Spleen (tissue), 11 donors: Measurements from ENCODE around the gene STARD13. TPM values are rescaled to one million over a fixed set of nuclear protein-coding genes. Genes with fewer than 3 reads are reported as not detected.

Source experiments
- DNase-seq: peaks from one replicate; pipeline ENCODE4 v3.0.0-alpha.2; 2020
- H3K27ac ChIP-seq, 8 donors: fragments of 200-600 bp; sonication (generic) in 7 of 8; 1 replicate in 4 of 8; 2 replicates in 4 of 8; pipeline versions ENCODE4 v1.5.0 to v1.8.0; 2016 to 2021; ENCODE audit warnings: inconsistent platforms in 4 of 8, mild to moderate bottlenecking in 4 of 8, moderate library complexity in 1 of 8
- H3K27me3 ChIP-seq, 7 donors: fragments of 200-600 bp; sonication (generic) in 6 of 7; replicated peaks in 1 of 7; 1 replicate in 4 of 7; 2 replicates in 3 of 7; pipeline versions ENCODE4 v1.5.0 to v1.8.0; 2016 to 2021; ENCODE audit warnings: inconsistent platforms in 3 of 7, mild to moderate bottlenecking in 1 of 7
- H3K36me3 ChIP-seq, 6 donors: fragments of 200-600 bp; sonication (generic) in 5 of 6; 1 replicate in 4 of 6; 2 replicates in 2 of 6; pipeline versions ENCODE4 v1.5.0 to v1.8.0; 2016 to 2021; ENCODE audit warnings: inconsistent platforms in 2 of 6
- H3K4me1 ChIP-seq, 6 donors: fragments of 200-600 bp; sonication (generic) in 5 of 6; 1 replicate in 3 of 6; 2 replicates in 3 of 6; pipeline versions ENCODE4 v1.5.0 to v1.8.0; 2016 to 2021; ENCODE audit warnings: inconsistent platforms in 3 of 6
- H3K4me3 ChIP-seq, 8 donors: fragments of 200-600 bp; sonication (generic) in 7 of 8; 1 replicate in 4 of 8; 2 replicates in 4 of 8; pipeline versions ENCODE4 v1.5.0 to v1.8.0; 2016 to 2021; ENCODE audit warnings: inconsistent platforms in 4 of 8, mild to moderate bottlenecking in 4 of 8, moderate library complexity in 2 of 8
- H3K9me3 ChIP-seq, 8 donors: fragments of 200-600 bp; sonication (generic) in 7 of 8; 1 replicate in 4 of 8; 2 replicates in 4 of 8; pipeline versions ENCODE4 v1.5.0 to v1.8.0; 2016 to 2021; ENCODE audit warnings: inconsistent platforms in 4 of 8
- POLR2A ChIP-seq, 3 donors: fragments of 450-650 bp; IDR thresholded peaks; one replicate each; pipeline ENCODE4 v1.5.1; 2017; ENCODE audit warnings: antibody characterized with exemption in 3 of 3, mild to moderate bottlenecking in 1 of 3
- POLR2AphosphoS5 ChIP-seq, 3 donors: sonication (generic); formaldehyde crosslinking; IDR thresholded peaks; one replicate each; pipeline ENCODE4 v1.5.1; 2017; ENCODE audit warnings: antibody characterized with exemption in 3 of 3
- WGBS, 5 donors: extraction: QIAGEN DNeasy Blood & Tissue Kit in 3 of 5; methylation state at CpG; one replicate each; pipeline versions ENCODE4 v1.1.5 to v1.1.7; 2013 to 2018; 5-methylcytosine and 5-hydroxymethylcytosine counted together
- intact Hi-C: fragments of 100-400 bp; cut with DNase I; formaldehyde crosslinking; loops from one replicate; pipeline ENCODE4 v1.15.0; 2023; ENCODE audit warnings: low total_unique reads
- polyA plus RNA-seq, 3 donors: library from polyadenylated mRNA; stranded (reverse); fragments of 200-250 nt; gene quantifications; one replicate each; pipeline ENCODE4 v1.2.1, GENCODE V29; 2013
- total RNA-seq, 7 donors: library from RNA; depleted of rRNA in 3 of 7; stranded (reverse); fragments of >200 nt in 3 of 7; fragmentation: NEBNext Ultra II Directional in 4 of 7; extraction: Animal tissue kit (Norgen Biotek cat#: 25700) in 4 of 7; gene quantifications; one replicate each; pipeline versions ENCODE4 v1.1.0 to v1.2.1, GENCODE V29; 2016 to 2021
- TF ChIP-seq, protein P1 (sequence below), 11 experiments: fragments of 200-600 bp in 7 of 11; fragments of 450-650 bp in 4 of 11; sonication (generic) in 4 of 11; IDR thresholded peaks in 8 of 11; conservative IDR thresholded peaks in 3 of 11; 1 replicate in 7 of 11; 2 replicates in 4 of 11; pipeline versions ENCODE4 v1.4.0 to v1.8.0; 2016 to 2021; ENCODE audit warnings: antibody characterized with exemption in 11 of 11, inconsistent platforms in 4 of 11, mild to moderate bottlenecking in 1 of 11
- donor health status: healthy with polysubstance abuse.
- donor health status: DM: no; HTN: no; CAD: no; lungs with moderate emphysema.
- donor health status: DM: no; HTN: no; CAD: no.
- donor health status: Bipolar disorder and iron deficiency.
- donor health status: healthy.
- donor health status: DM: no; HTN: no; CAD: no.
- donor health status: DM: yes; HTN: yes; CAD: no.

The STARD13 gene
- total and polyA plus RNA-seq, 10 donors = 1.4 to 58.1 (median 26.7) TPM

DNA sequence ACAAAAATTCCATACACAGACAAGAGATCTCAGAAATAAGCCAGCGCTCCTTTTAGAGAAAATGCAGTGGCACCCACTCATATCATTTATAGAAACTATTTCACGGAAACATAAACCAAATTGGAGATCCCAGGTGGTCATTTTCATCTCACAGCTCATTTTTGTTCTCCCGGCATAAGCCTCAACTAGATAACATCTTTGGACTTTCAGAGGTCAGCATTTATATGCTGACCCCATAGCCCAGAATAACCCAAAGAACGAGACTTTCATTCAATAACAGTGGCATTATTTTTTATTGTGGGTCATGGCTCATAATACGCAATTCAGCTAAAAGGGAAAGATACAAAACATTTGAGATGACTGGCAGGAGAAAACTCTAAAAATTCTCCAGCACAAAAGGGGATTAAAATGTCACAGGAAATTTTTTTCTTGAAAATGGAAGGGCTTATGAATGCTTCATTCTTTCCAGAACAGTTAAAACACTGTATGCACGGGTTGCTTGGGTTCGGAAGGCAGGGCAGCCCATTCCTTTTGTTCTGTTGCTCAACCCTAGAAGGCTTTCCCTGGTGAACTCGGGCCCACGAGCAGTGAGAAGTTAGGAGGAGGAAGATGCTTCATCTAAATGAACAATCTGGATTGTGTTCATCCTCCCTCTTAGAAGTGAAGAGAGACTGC lies 24.0 kb downstream of the STARD13 start:
- no peak overlapping the region for H3K4me3 ChIP-seq
- peaks cover 0 to 22% (median 5%) of the 10 kb centered on the region in 6 donors for H3K4me1 ChIP-seq
- DNase-seq = no peak
- intact Hi-C loops = no loop called here
- WGBS, 5 donors = 75 to 82% (median 80%) methylated on average over 9 of the region's 9 CpGs
- H3K27me3 ChIP-seq = no peaks in the 10 kb centered on the region
- peak overlapping the region in 5 of 8 donors; percentile 3 to 59 (median 27) for H3K27ac ChIP-seq
- H3K9me3 ChIP-seq = no peaks in the 10 kb centered on the region
- TF ChIP-seq, protein P1, sequence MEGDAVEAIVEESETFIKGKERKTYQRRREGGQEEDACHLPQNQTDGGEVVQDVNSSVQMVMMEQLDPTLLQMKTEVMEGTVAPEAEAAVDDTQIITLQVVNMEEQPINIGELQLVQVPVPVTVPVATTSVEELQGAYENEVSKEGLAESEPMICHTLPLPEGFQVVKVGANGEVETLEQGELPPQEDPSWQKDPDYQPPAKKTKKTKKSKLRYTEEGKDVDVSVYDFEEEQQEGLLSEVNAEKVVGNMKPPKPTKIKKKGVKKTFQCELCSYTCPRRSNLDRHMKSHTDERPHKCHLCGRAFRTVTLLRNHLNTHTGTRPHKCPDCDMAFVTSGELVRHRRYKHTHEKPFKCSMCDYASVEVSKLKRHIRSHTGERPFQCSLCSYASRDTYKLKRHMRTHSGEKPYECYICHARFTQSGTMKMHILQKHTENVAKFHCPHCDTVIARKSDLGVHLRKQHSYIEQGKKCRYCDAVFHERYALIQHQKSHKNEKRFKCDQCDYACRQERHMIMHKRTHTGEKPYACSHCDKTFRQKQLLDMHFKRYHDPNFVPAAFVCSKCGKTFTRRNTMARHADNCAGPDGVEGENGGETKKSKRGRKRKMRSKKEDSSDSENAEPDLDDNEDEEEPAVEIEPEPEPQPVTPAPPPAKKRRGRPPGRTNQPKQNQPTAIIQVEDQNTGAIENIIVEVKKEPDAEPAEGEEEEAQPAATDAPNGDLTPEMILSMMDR (IDR thresholded peaks at IDR 0.05 in 8 of 11, conservative IDR thresholded peaks at IDR 0.05 in 3 of 11) = no peak
- TF ChIP-seq POLR2A (IDR thresholded peaks at IDR 0.05) (no peak), POLR2AphosphoS5 (IDR thresholded peaks at IDR 0.05) (no peak)
- no peaks in the 10 kb centered on the region for H3K36me3 ChIP-seq

DNA sequence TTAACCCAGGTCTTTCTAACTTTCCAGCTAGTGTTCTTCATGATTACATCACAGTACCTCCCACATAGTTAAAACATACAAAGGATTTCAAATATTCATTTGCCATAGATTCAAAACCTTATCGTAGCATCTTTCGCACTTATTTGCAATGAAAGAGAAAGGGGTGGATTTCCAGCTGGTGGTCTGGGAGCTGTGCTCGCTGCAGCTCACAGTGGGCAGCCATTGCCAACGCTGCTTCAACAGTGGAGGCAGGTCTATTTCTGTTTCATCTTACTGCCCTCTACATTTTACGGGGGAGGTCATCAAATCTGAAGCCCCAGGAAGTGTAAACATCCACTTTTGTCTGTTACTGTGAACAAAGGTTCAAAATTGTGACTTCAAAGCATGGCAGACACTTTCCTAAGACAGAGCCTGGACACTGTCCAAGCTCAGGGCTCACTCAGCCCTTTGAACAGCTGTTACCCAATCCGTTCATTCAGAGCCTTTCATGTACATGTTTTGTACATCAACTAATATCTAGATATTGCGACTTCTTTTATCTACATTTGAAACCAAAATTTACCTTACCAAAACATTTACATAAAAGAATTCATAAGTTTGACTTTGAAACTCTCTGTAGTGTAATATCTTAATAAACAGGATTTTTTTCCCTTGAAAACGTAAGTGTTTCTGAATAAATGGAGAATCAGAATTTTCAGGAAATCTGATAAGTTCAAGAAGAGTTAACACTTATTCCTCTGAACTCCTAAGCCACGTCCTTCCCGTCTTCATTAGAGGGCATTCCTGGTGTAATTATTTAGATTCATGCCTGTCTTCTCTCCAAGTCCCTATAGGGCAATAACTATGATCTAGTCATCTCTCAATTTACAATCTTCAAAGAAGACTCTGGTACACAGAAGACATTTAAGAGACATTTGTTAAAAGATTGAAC lies 25.1 kb downstream of the STARD13 start:
- H3K27ac ChIP-seq = peak overlapping the region in 1 of 8 donors; percentile 21
- H3K4me1 ChIP-seq = peaks cover 0 to 22% (median 5%) of the 10 kb centered on the region in 6 donors
- H3K27me3 ChIP-seq = no peaks in the 10 kb centered on the region
- H3K4me3 ChIP-seq = no peak overlapping the region
- intact Hi-C loops = no loop called here
- no peak for DNase-seq
- no peaks in the 10 kb centered on the region for H3K36me3 ChIP-seq
- no peaks in the 10 kb centered on the region for H3K9me3 ChIP-seq
- TF ChIP-seq POLR2A (IDR thresholded peaks at IDR 0.05) (no peak), POLR2AphosphoS5 (IDR thresholded peaks at IDR 0.05) (no peak)
- TF ChIP-seq, protein P1 (IDR thresholded peaks at IDR 0.05 in 8 of 11, conservative IDR thresholded peaks at IDR 0.05 in 3 of 11) = no peak
- 72 to 82% (median 81%) methylated on average over 10 of the region's 10 CpGs for WGBS, 5 donors

DNA sequence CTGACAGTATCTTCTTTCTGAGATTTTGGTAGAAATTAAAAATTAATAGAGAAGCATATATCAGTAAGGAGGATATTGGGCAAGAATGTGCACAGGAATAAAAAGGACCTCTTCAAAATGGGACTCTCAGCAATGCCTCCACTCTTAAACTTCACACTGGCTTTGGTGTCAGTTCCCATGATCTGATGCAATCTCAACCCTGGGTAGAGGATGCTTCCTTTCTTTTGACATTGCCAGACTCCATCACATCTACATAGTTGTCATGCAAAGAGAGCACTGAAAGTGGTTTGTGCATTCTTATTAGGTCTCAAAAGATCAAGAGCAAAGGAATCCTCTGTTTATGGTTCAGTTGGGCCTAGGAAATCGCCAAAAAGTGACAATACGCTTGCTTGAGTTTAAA lies 26.3 kb downstream of the STARD13 start:
- H3K27me3 ChIP-seq = no peaks in the 10 kb centered on the region
- no peaks in the 10 kb centered on the region for H3K36me3 ChIP-seq
- DNase-seq = no peak
- no peak overlapping the region for H3K4me3 ChIP-seq
- no peaks in the 10 kb centered on the region for H3K9me3 ChIP-seq
- intact Hi-C loops = no loop called here
- WGBS, 5 donors = 88 to 95% (median 88%) methylated on average over 2 of the region's 2 CpGs
- TF ChIP-seq, protein P1 (IDR thresholded peaks at IDR 0.05 in 8 of 11, conservative IDR thresholded peaks at IDR 0.05 in 3 of 11) = no peak
- TF ChIP-seq POLR2A (IDR thresholded peaks at IDR 0.05) = no peak
- peak overlapping the region in 1 of 8 donors; percentile 38 for H3K27ac ChIP-seq
- peaks cover 0 to 18% (median 5%) of the 10 kb centered on the region in 6 donors for H3K4me1 ChIP-seq

DNA sequence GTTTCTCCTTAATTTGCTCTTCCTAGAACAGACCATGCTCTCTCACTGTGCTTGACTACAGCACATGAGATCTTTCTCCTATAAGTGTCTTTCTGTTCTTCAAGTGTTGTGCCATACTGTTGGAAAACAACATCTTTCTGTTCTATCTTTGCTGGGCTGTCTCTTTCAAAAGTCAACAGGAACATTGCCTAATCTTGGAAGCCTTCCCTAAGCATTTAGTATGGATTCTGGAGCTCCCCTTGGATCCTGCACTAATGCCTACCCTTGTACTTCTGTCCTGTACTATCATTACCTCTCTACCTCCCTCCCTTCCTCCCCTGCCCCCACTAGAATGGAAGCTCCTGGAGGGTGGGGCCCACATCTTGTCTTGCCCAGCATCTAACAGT lies 26.8 kb downstream of the STARD13 start:
- Histone ChIP-seq H3K9me3 (no peaks in the 10 kb centered on the region), H3K27ac (peak overlapping the region in 1 of 8 donors; percentile 38), H3K4me1 (peaks cover 0 to 14% (median 5%) of the 10 kb centered on the region in 6 donors), H3K36me3 (no peaks in the 10 kb centered on the region), H3K4me3 (no peak overlapping the region), H3K27me3 (no peaks in the 10 kb centered on the region)
- TF ChIP-seq POLR2AphosphoS5 (IDR thresholded peaks at IDR 0.05) = no peak
- TF ChIP-seq, protein P1 (IDR thresholded peaks at IDR 0.05 in 8 of 11, conservative IDR thresholded peaks at IDR 0.05 in 3 of 11) = no peak
- no peak for TF ChIP-seq POLR2A (IDR thresholded peaks at IDR 0.05)
- no peak for DNase-seq
- intact Hi-C loops = no loop called here
